ENCODE data around the gene ATP2A1. TPM values are rescaled to one million over a fixed set of nuclear protein-coding genes. Genes with fewer than 3 reads are reported as not detected.
"Not testable (repeated sequence)": the region's sequence is repeated elsewhere in the genome, so short reads cannot be mapped to it uniquely, and the experiment has no call there.

Gene ATP2A1
- total RNA-seq, 1 experiment from 2014 or later: 3.0 TPM

DNA sequence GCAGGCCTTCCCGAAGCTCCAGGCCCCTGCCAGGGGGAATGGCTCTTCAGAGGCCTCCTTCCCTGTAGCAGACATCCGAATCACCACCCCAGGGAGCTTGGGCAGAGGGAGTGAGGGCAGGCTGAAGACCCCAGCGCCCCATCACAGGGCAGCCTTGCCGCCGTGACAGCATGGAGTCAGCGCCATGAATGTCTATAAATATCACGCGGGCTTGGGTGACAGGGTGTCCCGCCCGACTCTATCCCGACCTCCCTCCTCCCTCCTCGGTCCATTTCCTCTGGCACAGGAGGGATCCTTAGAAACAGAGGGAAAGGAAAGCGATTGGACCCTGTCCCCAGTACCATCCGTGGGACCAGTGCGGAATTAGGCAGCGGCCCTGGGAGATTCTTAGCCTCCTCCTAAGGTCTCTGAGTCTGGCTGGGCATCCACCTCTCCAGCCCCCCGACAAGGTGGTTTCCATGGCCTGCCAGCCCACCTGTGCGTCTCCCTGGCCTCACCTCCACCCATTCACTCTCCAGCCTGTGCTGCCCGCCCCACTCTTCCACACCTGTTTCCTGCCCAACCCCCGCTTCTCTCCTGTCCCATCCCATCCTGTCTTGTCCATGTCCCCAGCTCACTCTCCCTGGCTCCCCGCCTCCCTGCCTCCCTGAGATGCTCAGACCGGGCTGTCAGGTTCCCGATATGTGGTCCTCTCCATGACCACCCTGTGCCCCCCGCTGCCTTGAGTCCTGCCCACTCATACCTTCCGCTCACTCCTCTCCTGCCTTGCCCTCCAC, 5.1 kb downstream of the ATP2A1 start:
- BruUV-seq (replicated peaks): no TSS peak
- CTCF ChIA-PET: no interaction called here
- POLR2A ChIA-PET (ENCODE audit: low non-redundant PET): no interaction called here
- no peak overlapping the region for H3K27ac ChIP-seq (ENCODE audit: low read depth, low read length, poor library complexity, severe bottlenecking)
- H3K36me3 ChIP-seq (ENCODE audit: insufficient read depth, low read length, poor library complexity, severe bottlenecking): no peaks in the 10 kb centered on the region
- no peak for DNase-seq (ENCODE audit: low spot score)
- intact Hi-C loops (cut with micrococcal nuclease; ENCODE audit: unreplicated experiment): no loop called here
- no peak overlapping the region for H3K4me3 ChIP-seq (ENCODE audit: low read depth, low read length, poor library complexity, severe bottlenecking)
- no peaks in the 10 kb centered on the region for H3K4me1 ChIP-seq (ENCODE audit: insufficient read depth, low read length, poor library complexity, severe bottlenecking)
- TF ChIP-seq, protein P1, sequence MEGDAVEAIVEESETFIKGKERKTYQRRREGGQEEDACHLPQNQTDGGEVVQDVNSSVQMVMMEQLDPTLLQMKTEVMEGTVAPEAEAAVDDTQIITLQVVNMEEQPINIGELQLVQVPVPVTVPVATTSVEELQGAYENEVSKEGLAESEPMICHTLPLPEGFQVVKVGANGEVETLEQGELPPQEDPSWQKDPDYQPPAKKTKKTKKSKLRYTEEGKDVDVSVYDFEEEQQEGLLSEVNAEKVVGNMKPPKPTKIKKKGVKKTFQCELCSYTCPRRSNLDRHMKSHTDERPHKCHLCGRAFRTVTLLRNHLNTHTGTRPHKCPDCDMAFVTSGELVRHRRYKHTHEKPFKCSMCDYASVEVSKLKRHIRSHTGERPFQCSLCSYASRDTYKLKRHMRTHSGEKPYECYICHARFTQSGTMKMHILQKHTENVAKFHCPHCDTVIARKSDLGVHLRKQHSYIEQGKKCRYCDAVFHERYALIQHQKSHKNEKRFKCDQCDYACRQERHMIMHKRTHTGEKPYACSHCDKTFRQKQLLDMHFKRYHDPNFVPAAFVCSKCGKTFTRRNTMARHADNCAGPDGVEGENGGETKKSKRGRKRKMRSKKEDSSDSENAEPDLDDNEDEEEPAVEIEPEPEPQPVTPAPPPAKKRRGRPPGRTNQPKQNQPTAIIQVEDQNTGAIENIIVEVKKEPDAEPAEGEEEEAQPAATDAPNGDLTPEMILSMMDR (conservative IDR thresholded peaks at IDR 0.05; ENCODE audit: low read depth, low read length): no peak
- no peak for TF ChIP-seq EZH2 (IDR thresholded peaks at IDR 0.05; ENCODE audit: borderline replicate concordance, low read depth, low read length, poor library complexity, severe bottlenecking)
- H3K27me3 ChIP-seq (replicated peaks; ENCODE audit: insufficient read depth, low read depth, low read length, poor library complexity): no peaks in the 10 kb centered on the region
- H3K9me3 ChIP-seq (ENCODE audit: low read depth, low read length, poor library complexity, severe bottlenecking): no peaks in the 10 kb centered on the region

GRCh38 chr16:28884045-28884444, 5.8 kb downstream of the ATP2A1 start:
- intact Hi-C loops (cut with micrococcal nuclease; ENCODE audit: unreplicated experiment): no loop called here
- H3K36me3 ChIP-seq (ENCODE audit: insufficient read depth, low read length, poor library complexity, severe bottlenecking): no peaks in the 10 kb centered on the region
- H3K9me3 ChIP-seq (ENCODE audit: low read depth, low read length, poor library complexity, severe bottlenecking): no peaks in the 10 kb centered on the region
- H3K27me3 ChIP-seq (replicated peaks; ENCODE audit: insufficient read depth, low read depth, low read length, poor library complexity): no peaks in the 10 kb centered on the region
- no TSS peak for BruUV-seq (replicated peaks)
- H3K4me1 ChIP-seq (ENCODE audit: insufficient read depth, low read length, poor library complexity, severe bottlenecking): no peaks in the 10 kb centered on the region
- CTCF ChIA-PET: no interaction called here
- no peak for DNase-seq (ENCODE audit: low spot score)
- H3K4me3 ChIP-seq (ENCODE audit: low read depth, low read length, poor library complexity, severe bottlenecking): no peak overlapping the region
- no peak for TF ChIP-seq EZH2 (IDR thresholded peaks at IDR 0.05; ENCODE audit: borderline replicate concordance, low read depth, low read length, poor library complexity, severe bottlenecking)
- TF ChIP-seq, protein P1 (conservative IDR thresholded peaks at IDR 0.05; ENCODE audit: low read depth, low read length): no peak
- POLR2A ChIA-PET (ENCODE audit: low non-redundant PET): no interaction called here
- no peak overlapping the region for H3K27ac ChIP-seq (ENCODE audit: low read depth, low read length, poor library complexity, severe bottlenecking)

- no peak overlapping the region for H3K27ac ChIP-seq (ENCODE audit: low read depth, low read length, poor library complexity, severe bottlenecking)
- TF ChIP-seq, protein P1 (conservative IDR thresholded peaks at IDR 0.05; ENCODE audit: low read depth, low read length): no peak
- TF ChIP-seq EZH2 (IDR thresholded peaks at IDR 0.05; ENCODE audit: borderline replicate concordance, low read depth, low read length, poor library complexity, severe bottlenecking): no peak
- H3K9me3 ChIP-seq (ENCODE audit: low read depth, low read length, poor library complexity, severe bottlenecking): no peaks in the 10 kb centered on the region
- H3K27me3 ChIP-seq (replicated peaks; ENCODE audit: insufficient read depth, low read depth, low read length, poor library complexity): no peaks in the 10 kb centered on the region
- CTCF ChIA-PET: no interaction called here
- no peak overlapping the region for H3K4me3 ChIP-seq (ENCODE audit: low read depth, low read length, poor library complexity, severe bottlenecking)
- no TSS peak for BruUV-seq (replicated peaks)
- no peaks in the 10 kb centered on the region for H3K36me3 ChIP-seq (ENCODE audit: insufficient read depth, low read length, poor library complexity, severe bottlenecking)
- H3K4me1 ChIP-seq (ENCODE audit: insufficient read depth, low read length, poor library complexity, severe bottlenecking): no peaks in the 10 kb centered on the region
- POLR2A ChIA-PET (ENCODE audit: low non-redundant PET): no interaction called here
- DNase-seq (ENCODE audit: low spot score): no peak
- intact Hi-C loops (cut with micrococcal nuclease; ENCODE audit: unreplicated experiment): no loop called here
These were observed 8.7 kb downstream of the ATP2A1 start for GRCh38 chr16:28886945-28887344.

GRCh38 chr16:28890355-28890754, 12.1 kb downstream of the ATP2A1 start:
- H3K9me3 ChIP-seq (ENCODE audit: low read depth, low read length, poor library complexity, severe bottlenecking); H3K4me1 ChIP-seq (ENCODE audit: insufficient read depth, low read length, poor library complexity, severe bottlenecking); H3K36me3 ChIP-seq (ENCODE audit: insufficient read depth, low read length, poor library complexity, severe bottlenecking); H3K27me3 ChIP-seq (replicated peaks; ENCODE audit: insufficient read depth, low read depth, low read length, poor library complexity); DNase-seq (ENCODE audit: low spot score); intact Hi-C loops (cut with micrococcal nuclease; ENCODE audit: unreplicated experiment); H3K27ac ChIP-seq (ENCODE audit: low read depth, low read length, poor library complexity, severe bottlenecking); BruUV-seq (replicated peaks); CTCF ChIA-PET; H3K4me3 ChIP-seq (ENCODE audit: low read depth, low read length, poor library complexity, severe bottlenecking): not testable (repeated sequence)
- POLR2A ChIA-PET (ENCODE audit: low non-redundant PET): interaction anchor here (0.8 kb wide), 1 partner anchor 26 kb away, joined by 3 read pairs; no protein-coding TSS in a partner anchor

Measured in A673 (cell line).